HCT116 (cell line): ENCODE results near the gene RBKS. TPM values are rescaled to one million over a fixed set of nuclear protein-coding genes. Genes with fewer than 3 reads are reported as not detected.

Experiments
- ATAC-seq: fragments of 200-7000 bp; cut with Tn5 transposase; 2 replicates; pipeline ENCODE4 v1.9.1; 2020; ENCODE audit warnings: mild to moderate bottlenecking, moderate library complexity
- BruUV-seq: library from RNA; stranded (reverse); fragments of 400-500 nt; replicated peaks from 2 replicates; lab custom pipeline; 2021; lab: Mats Ljungman, UMichigan
- CTCF ChIA-PET: fragments of 300-600 bp; sonication (Branson Sonifier 250); formaldehyde crosslinking; loops from one replicate; lab custom pipeline; 2021; ENCODE audit warnings: antibody characterized with exemption; lab: Charles Lee
- POLR2A ChIA-PET: fragments of 300-600, 350-600 bp; sonication (Branson Sonifier 250); formaldehyde crosslinking; loops from one replicate; lab custom pipeline; 2021; ENCODE audit warnings: antibody characterized with exemption; lab: Charles Lee
- RAD21 ChIA-PET, 2 experiments: fragments of 300-600 bp; sonication (Branson Sonifier 250); formaldehyde crosslinking; loops; one replicate each; lab custom pipeline; 2023; ENCODE audit warnings: low total read pairs in 2 of 2; ENCODE audit not compliant: uncharacterized antibody in 2 of 2, unreplicated experiment in 2 of 2, low non-redundant PET in 1 of 2; lab: Charles Lee
- DNase-seq: peaks from one replicate; pipeline ENCODE4 v3.0.0-alpha.2; 2010; ENCODE audit warnings: low read depth, low spot score
- H2AFZ ChIP-seq: fragments of 200-600 bp; shearing (Covaris generic), sonication (generic); 2 replicates; pipeline ENCODE4 v1.6.1; 2017; ENCODE audit warnings: low read depth, mixed run types, mixed read lengths, antibody characterized with exemption, low read length; ENCODE audit not compliant: poor library complexity, severe bottlenecking
- H3K27ac ChIP-seq: 2 replicates; pipeline ENCODE4 v1.5.1; 2012; ENCODE audit warnings: low read depth, low read length
- H3K27me3 ChIP-seq: fragments of 200-600 bp; sonication (generic); 2 replicates; pipeline ENCODE4 v1.6.1; 2016; ENCODE audit warnings: mixed run types, low read length, mixed read lengths; ENCODE audit not compliant: insufficient read depth
- H3K36me3 ChIP-seq, 2 experiments: fragments of 200-500 bp in 1 of 2; fragments of 200-600 bp in 1 of 2; sonication (Bioruptor generic) in 1 of 2; sonication (generic) in 1 of 2; 2 replicates each; pipeline versions ENCODE4 v1.5.1 to v1.6.1; 2014 to 2016; ENCODE audit warnings: low read length in 2 of 2, inconsistent platforms in 1 of 2, mixed read lengths in 1 of 2, mixed run types in 1 of 2; ENCODE audit not compliant: insufficient read depth in 2 of 2, control insufficient read depth in 1 of 2
- H3K4me1 ChIP-seq, 2 experiments: fragments of 200-600 bp in 1 of 2; sonication (generic) in 1 of 2; 2 replicates each; pipeline versions ENCODE4 v1.5.1 to v1.6.1; 2012 to 2017; ENCODE audit warnings: low read length in 2 of 2, inconsistent platforms in 1 of 2, mild to moderate bottlenecking in 1 of 2, mixed read lengths in 1 of 2, mixed run types in 1 of 2, moderate library complexity in 1 of 2; ENCODE audit not compliant: insufficient read depth in 2 of 2, control insufficient read depth in 1 of 2
- H3K4me2 ChIP-seq: fragments of 200-600 bp; sonication (generic); 2 replicates; pipeline ENCODE4 v1.6.1; 2017; ENCODE audit warnings: mixed run types, low read length, mixed read lengths
- H3K4me3 ChIP-seq, 2 experiments: fragments of 200-600 bp in 1 of 2; sonication (generic) in 1 of 2; replicated peaks in 1 of 2; 2 replicates each; pipeline ENCODE4 v1.5.1; 2011 to 2016; ENCODE audit warnings: low read length in 2 of 2, control low read depth in 1 of 2, low read depth in 1 of 2, mild to moderate bottlenecking in 1 of 2, mixed read lengths in 1 of 2, mixed run types in 1 of 2
- H3K79me2 ChIP-seq: fragments of 200-600 bp; sonication (generic); 2 replicates; pipeline ENCODE4 v1.6.1; 2017; ENCODE audit warnings: mild to moderate bottlenecking, mixed run types, low read length, moderate library complexity, mixed read lengths; ENCODE audit not compliant: insufficient read depth
- H3K9ac ChIP-seq: fragments of 200-600 bp; sonication (generic); 2 replicates; pipeline ENCODE4 v1.6.1; 2016; ENCODE audit warnings: low read length, mixed read lengths
- H3K9me2 ChIP-seq: fragments of 200-600 bp; sonication (generic), shearing (Covaris generic); 2 replicates; pipeline ENCODE4 v1.6.1; 2017; ENCODE audit warnings: mixed run types, mild to moderate bottlenecking, moderate library complexity; ENCODE audit not compliant: insufficient read depth
- H3K9me3 ChIP-seq, 2 experiments: fragments of 200-500 bp in 1 of 2; fragments of 200-600 bp in 1 of 2; sonication (Bioruptor generic) in 1 of 2; sonication (generic) in 1 of 2; 2 replicates each; pipeline ENCODE4 v1.6.1; 2014 to 2017; ENCODE audit warnings: low read length in 2 of 2, mixed read lengths in 2 of 2, inconsistent platforms in 1 of 2, low read depth in 1 of 2, mild to moderate bottlenecking in 1 of 2, mixed run types in 1 of 2, moderate library complexity in 1 of 2; ENCODE audit not compliant: control insufficient read depth in 1 of 2, insufficient read depth in 1 of 2
- H4K20me1 ChIP-seq: fragments of 200-600 bp; sonication (generic), shearing (Covaris generic); 2 replicates; pipeline ENCODE4 v1.6.1; 2017; ENCODE audit warnings: mixed run types, mild to moderate bottlenecking, moderate library complexity; ENCODE audit not compliant: insufficient read depth
- ATF3 ChIP-seq: IDR thresholded peaks from 2 replicates; pipeline ENCODE4 v1.6.1; 2012
- CBX3 ChIP-seq: IDR thresholded peaks from 2 replicates; pipeline ENCODE4 v1.6.1; 2012; ENCODE audit warnings: low read depth
- CEBPB ChIP-seq: IDR thresholded peaks from 2 replicates; pipeline ENCODE4 v1.6.1; 2012; ENCODE audit warnings: low read depth
- EGR1 ChIP-seq: IDR thresholded peaks from 2 replicates; pipeline ENCODE4 v1.6.1; 2012; ENCODE audit warnings: low read depth
- ELF1 ChIP-seq: IDR thresholded peaks from 2 replicates; pipeline ENCODE4 v1.6.1; 2012; ENCODE audit warnings: low read depth, borderline replicate concordance
- EZH2 ChIP-seq: fragments of 200-600 bp; sonication (generic); IDR thresholded peaks from 2 replicates; pipeline ENCODE4 v1.6.1; 2017; ENCODE audit warnings: antibody characterized with exemption, mixed run types
- EZH2phosphoT487 ChIP-seq: fragments of 200-600 bp; IDR thresholded peaks from 2 replicates; pipeline ENCODE4 v1.6.1; 2018; ENCODE audit warnings: antibody characterized with exemption, borderline replicate concordance
- FOSL1 ChIP-seq: IDR thresholded peaks from 2 replicates; pipeline ENCODE4 v1.6.1; 2012; ENCODE audit warnings: low read depth
- JUND ChIP-seq: IDR thresholded peaks from 2 replicates; pipeline ENCODE4 v1.6.1; 2012
- POLR2A ChIP-seq: IDR thresholded peaks from 2 replicates; pipeline ENCODE4 v1.7.0; 2011; ENCODE audit warnings: borderline replicate concordance; ENCODE audit not compliant: insufficient read depth, insufficient read length; ENCODE audit errors: extremely low read depth
- POLR2AphosphoS5 ChIP-seq: IDR thresholded peaks from 2 replicates; pipeline ENCODE4 v1.6.1; 2011; ENCODE audit warnings: mild to moderate bottlenecking, low read depth, low read length, moderate library complexity
- RAD21 ChIP-seq: IDR thresholded peaks from 2 replicates; pipeline ENCODE4 v1.6.1; 2012; ENCODE audit warnings: low read depth, mild to moderate bottlenecking
- REST ChIP-seq: IDR thresholded peaks from 2 replicates; pipeline ENCODE4 v1.6.1; 2012; ENCODE audit warnings: low read depth
- SP1 ChIP-seq: IDR thresholded peaks from 2 replicates; pipeline ENCODE4 v1.6.1; 2012; ENCODE audit warnings: low read depth
- SRF ChIP-seq: IDR thresholded peaks from 2 replicates; pipeline ENCODE4 v1.6.1; 2012; ENCODE audit warnings: low read depth
- YY1 ChIP-seq: IDR thresholded peaks from 2 replicates; pipeline ENCODE4 v1.6.1; 2011; ENCODE audit warnings: low read length, low read depth, moderate library complexity, mild to moderate bottlenecking; ENCODE audit not compliant: insufficient replicate concordance; ENCODE audit errors: extremely low read depth
- ZBTB33 ChIP-seq: IDR thresholded peaks from 2 replicates; pipeline ENCODE4 v1.6.1; 2011; ENCODE audit warnings: mild to moderate bottlenecking, low read length, moderate library complexity; ENCODE audit not compliant: insufficient replicate concordance; ENCODE audit errors: extremely low read depth
- ZFX ChIP-seq: fragments of 450-650 bp; IDR thresholded peaks from 2 replicates; pipeline ENCODE4 v1.6.1; 2017
- ZNF274 ChIP-seq: fragments of 200-500 bp; sonication (Bioruptor generic); IDR thresholded peaks from 2 replicates; pipeline ENCODE4 v1.6.1; 2014; ENCODE audit warnings: mild to moderate bottlenecking, low read depth, low read length, inconsistent platforms
- intact Hi-C: fragments of 100-400 bp; cut with micrococcal nuclease; formaldehyde crosslinking; loops from 2 replicates; pipeline ENCODE4 v1.10.0; 2022
- total RNA-seq: library from RNA; stranded (reverse); gene quantifications from one replicate; pipeline ENCODE4 v1.2.1, GENCODE V29; 2021; ENCODE audit not compliant: unreplicated experiment

RBKS gene
- total RNA-seq, 1 experiment from 2014 or later, result 2.4 TPM

- TF ChIP-seq FOSL1 (no peak), ZNF274 (no peak), JUND (no peak), EZH2 (no peak), POLR2A (no peak), YY1 (peak; percentile 21), RAD21 (peak; percentile 23; the same call in 1 of the 2 replicates)
Measured at GRCh38 chr2:27890146-27890923, at the start of gene RBKS, which contains the start of gene BABAM2 (continued).

GRCh38 chr2:27935026-27935425 lies 44.8 kb upstream of the RBKS start:
- no peaks in the 10 kb centered on the region; the same call in 1 of the 2 replicates for H3K79me2 ChIP-seq
- ChIA-PET CTCF (no interaction called here), RAD21 (no interaction called here), POLR2A (no interaction called here)
- H4K20me1 ChIP-seq, result no peaks in the 10 kb centered on the region
- no peak overlapping the region for H3K9ac ChIP-seq
- TF ChIP-seq EGR1 (no peak), CBX3 (no peak), SRF (no peak), ZFX (no peak), POLR2A (no peak), CEBPB (no peak), EZH2phosphoT487 (no peak), EZH2 (no peak), POLR2AphosphoS5 (no peak), ZBTB33 (no peak), REST (no peak), ATF3 (no peak), ELF1 (no peak), ZNF274 (no peak), YY1 (no peak), SP1 (no peak), FOSL1 (no peak)
- H3K27ac ChIP-seq, result no peak overlapping the region
- DNase-seq (no peak), ATAC-seq (no peak)
- H3K36me3 ChIP-seq, result no peaks in the 10 kb centered on the region
- no TSS peak for BruUV-seq
- no peaks in the 10 kb centered on the region for H3K27me3 ChIP-seq
- H2AFZ ChIP-seq, result no peak overlapping the region
- H3K4me3 ChIP-seq, result no peak overlapping the region
- no peaks in the 10 kb centered on the region for H3K9me3 ChIP-seq
- intact Hi-C loops, result no loop called here
- no peak overlapping the region for H3K4me2 ChIP-seq
- no peaks in the 10 kb centered on the region; the same call in 1 of the 2 replicates for H3K9me2 ChIP-seq
- peaks cover 12 to 18% of the 10 kb centered on the region in 2 experiments for H3K4me1 ChIP-seq
